OCI-LY1 (cell line): ENCODE data around the gene FBXW5.

Experiments used
- H2AFZ ChIP-seq: fragments of 200-600 bp; sonication (generic), shearing (Covaris generic); 2 replicates; pipeline ENCODE4 v1.6.0; 2014; ENCODE audit warnings: antibody characterized with exemption, mild to moderate bottlenecking, low read length
- H3F3A ChIP-seq: fragments of 200-600 bp; sonication (generic), shearing (Covaris generic); 2 replicates; pipeline ENCODE4 v1.6.0; 2014; ENCODE audit warnings: mild to moderate bottlenecking, antibody characterized with exemption, low read length, moderate library complexity; ENCODE audit not compliant: insufficient read depth
- H3K27ac ChIP-seq: fragments of 200-600 bp; sonication (generic); 2 replicates; pipeline ENCODE4 v1.5.1; 2014; ENCODE audit warnings: low read length, mixed run types, mild to moderate bottlenecking, low read depth; ENCODE audit not compliant: poor library complexity, severe bottlenecking
- H3K27me3 ChIP-seq: fragments of 200-600 bp; sonication (generic); 2 replicates; pipeline ENCODE4 v1.6.0; 2014; ENCODE audit warnings: antibody characterized with exemption, mild to moderate bottlenecking, low read length, moderate library complexity; ENCODE audit not compliant: insufficient read depth
- H3K36me3 ChIP-seq: fragments of 200-600 bp; sonication (generic); 2 replicates; pipeline ENCODE4 v1.6.1; 2014; ENCODE audit warnings: mild to moderate bottlenecking, antibody characterized with exemption, low read length, moderate library complexity, mixed read lengths; ENCODE audit not compliant: insufficient read depth
- H3K4me1 ChIP-seq: fragments of 200-600 bp; sonication (generic); 2 replicates; pipeline ENCODE4 v1.5.1; 2014; ENCODE audit warnings: mild to moderate bottlenecking, low read length, moderate library complexity; ENCODE audit not compliant: insufficient read depth, severe bottlenecking
- H3K4me2 ChIP-seq: fragments of 200-600 bp; sonication (generic), shearing (Covaris generic); 2 replicates; pipeline ENCODE4 v1.6.1; 2014; ENCODE audit warnings: low read length
- H3K4me3 ChIP-seq: fragments of 200-600 bp; sonication (generic); 2 replicates; pipeline ENCODE4 v1.5.1; 2014; ENCODE audit warnings: low read length, low read depth, mild to moderate bottlenecking, mixed read lengths; ENCODE audit not compliant: poor library complexity, severe bottlenecking
- H3K79me2 ChIP-seq: fragments of 200-600 bp; shearing (Covaris generic); 2 replicates; pipeline ENCODE4 v1.6.1; 2016; ENCODE audit warnings: mixed run types, low read length, mixed read lengths; ENCODE audit not compliant: insufficient read depth
- H3K9ac ChIP-seq: fragments of 200-600 bp; sonication (generic), shearing (Covaris generic); 2 replicates; pipeline ENCODE4 v1.6.1; 2014; ENCODE audit warnings: mild to moderate bottlenecking, low read length, mixed read lengths
- H3K9me2 ChIP-seq: fragments of 200-600 bp; sonication (generic), shearing (Covaris generic); 2 replicates; pipeline ENCODE4 v1.6.1; 2014; ENCODE audit warnings: low read depth, mild to moderate bottlenecking, low read length, mixed read lengths
- H3K9me3 ChIP-seq: fragments of 200-600 bp; shearing (Covaris generic); 2 replicates; pipeline ENCODE4 v1.6.1; 2014; ENCODE audit warnings: low read length, mixed read lengths
- H4K20me1 ChIP-seq: fragments of 200-600 bp; sonication (generic), shearing (Covaris generic); 2 replicates; pipeline ENCODE4 v1.6.0; 2016; ENCODE audit warnings: mild to moderate bottlenecking, low read length; ENCODE audit not compliant: insufficient read depth
- CTCF ChIP-seq: fragments of 200-600 bp; sonication (generic), shearing (Covaris generic); IDR thresholded peaks from 2 replicates; pipeline ENCODE4 v1.5.1; 2017; ENCODE audit warnings: mild to moderate bottlenecking, antibody characterized with exemption, low read length, moderate library complexity, mixed read lengths
- EZH2 ChIP-seq: fragments of 200-600 bp; sonication (generic), shearing (Covaris generic); IDR thresholded peaks from 2 replicates; pipeline ENCODE4 v1.8.0; 2017; ENCODE audit warnings: borderline replicate concordance, mixed run types, mild to moderate bottlenecking, antibody characterized with exemption, low read length, moderate library complexity, mixed read lengths

FBXW5 gene

DNA sequence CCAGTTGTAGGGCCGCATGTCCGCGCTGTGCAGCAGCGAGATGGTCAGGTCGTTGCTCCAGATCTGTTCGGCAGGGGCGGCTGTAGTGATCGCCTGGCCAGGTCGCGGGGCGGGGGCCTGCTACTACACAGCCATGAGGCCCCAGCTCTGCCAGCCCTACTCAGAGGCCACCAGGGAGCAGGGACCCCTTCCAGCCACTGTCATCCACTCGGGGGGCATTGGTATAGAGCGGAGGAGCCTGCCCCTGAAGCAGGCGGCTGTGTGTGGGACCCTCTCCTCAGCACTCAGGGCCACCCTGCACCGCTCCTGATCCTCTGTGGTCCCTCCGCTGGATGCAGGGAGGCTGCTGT is 1.7 kb downstream of the FBXW5 start:
- Histone ChIP-seq H3K9ac (no peak overlapping the region; the same call in 1 of the 2 replicates), H3K4me3 (peak overlapping the region; percentile 91), H2AFZ (no peak overlapping the region), H3K4me2 (peak overlapping the region; percentile 80), H3K27me3 (no peaks in the 10 kb centered on the region; the same call in 1 of the 2 replicates), H3K79me2 (no peaks in the 10 kb centered on the region), H3K9me3 (no peaks in the 10 kb centered on the region), H3K4me1 (peaks cover 14% of the 10 kb centered on the region), H3K27ac (no peak overlapping the region), H3K9me2 (no peaks in the 10 kb centered on the region), H4K20me1 (no peaks in the 10 kb centered on the region), H3K36me3 (peaks cover 40% of the 10 kb centered on the region), H3F3A (0 out of 2 replicates have a peak, but pooled peaks cover 3% of the 10 kb centered on the region)
- TF ChIP-seq EZH2 (no peak), CTCF (no peak)

DNA sequence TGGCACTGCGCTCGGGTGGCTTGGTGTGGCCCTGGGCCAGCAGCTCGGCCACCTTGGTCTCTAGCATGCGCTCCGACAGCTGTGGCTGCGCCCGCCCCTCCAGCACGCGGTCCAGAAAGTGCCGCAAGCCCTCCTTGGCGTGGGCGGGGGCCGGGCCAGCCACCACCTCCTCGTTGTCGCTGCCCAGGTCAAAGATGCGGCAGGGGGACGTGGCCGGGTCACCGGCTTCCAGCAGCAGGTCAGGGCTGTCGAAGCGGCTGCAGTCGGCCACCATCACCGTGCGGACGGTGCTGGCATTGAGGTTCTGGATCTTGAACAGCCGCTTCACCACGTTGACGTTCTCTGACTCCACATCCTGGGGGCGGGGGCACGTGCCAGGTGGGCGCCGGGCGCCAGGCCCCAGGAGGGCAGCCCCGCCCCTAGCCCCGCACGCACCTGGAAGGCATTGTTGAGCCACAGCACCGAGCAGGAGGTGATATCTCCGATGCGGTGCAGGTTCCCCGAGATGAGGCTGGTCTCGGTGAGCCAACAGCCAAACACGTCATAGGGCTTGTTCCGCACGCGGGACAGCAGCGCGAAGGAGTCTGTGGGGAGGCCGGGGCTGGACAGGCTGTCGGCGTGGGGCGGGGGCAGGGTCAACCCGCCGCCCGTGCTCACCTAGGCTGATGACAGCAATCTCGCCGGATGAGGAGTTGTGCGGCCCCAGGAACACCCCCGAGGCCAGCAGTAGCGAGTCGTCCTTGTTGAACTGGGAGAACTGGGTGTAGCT is 2.2 kb downstream of the FBXW5 start:
- Histone ChIP-seq H4K20me1 (no peaks in the 10 kb centered on the region), H3K27me3 (no peaks in the 10 kb centered on the region), H3K9me2 (no peaks in the 10 kb centered on the region), H3K4me2 (no peak overlapping the region), H3K9me3 (no peaks in the 10 kb centered on the region), H3K36me3 (peaks cover 40% of the 10 kb centered on the region), H3K79me2 (no peaks in the 10 kb centered on the region), H3K4me1 (peaks cover 14% of the 10 kb centered on the region), H3F3A (0 out of 2 replicates have a peak, but pooled peaks cover 3% of the 10 kb centered on the region), H3K27ac (no peak overlapping the region), H3K9ac (no peak overlapping the region), H3K4me3 (no peak overlapping the region), H2AFZ (no peak overlapping the region)
- TF ChIP-seq CTCF = no peak
- no peak for TF ChIP-seq EZH2

DNA sequence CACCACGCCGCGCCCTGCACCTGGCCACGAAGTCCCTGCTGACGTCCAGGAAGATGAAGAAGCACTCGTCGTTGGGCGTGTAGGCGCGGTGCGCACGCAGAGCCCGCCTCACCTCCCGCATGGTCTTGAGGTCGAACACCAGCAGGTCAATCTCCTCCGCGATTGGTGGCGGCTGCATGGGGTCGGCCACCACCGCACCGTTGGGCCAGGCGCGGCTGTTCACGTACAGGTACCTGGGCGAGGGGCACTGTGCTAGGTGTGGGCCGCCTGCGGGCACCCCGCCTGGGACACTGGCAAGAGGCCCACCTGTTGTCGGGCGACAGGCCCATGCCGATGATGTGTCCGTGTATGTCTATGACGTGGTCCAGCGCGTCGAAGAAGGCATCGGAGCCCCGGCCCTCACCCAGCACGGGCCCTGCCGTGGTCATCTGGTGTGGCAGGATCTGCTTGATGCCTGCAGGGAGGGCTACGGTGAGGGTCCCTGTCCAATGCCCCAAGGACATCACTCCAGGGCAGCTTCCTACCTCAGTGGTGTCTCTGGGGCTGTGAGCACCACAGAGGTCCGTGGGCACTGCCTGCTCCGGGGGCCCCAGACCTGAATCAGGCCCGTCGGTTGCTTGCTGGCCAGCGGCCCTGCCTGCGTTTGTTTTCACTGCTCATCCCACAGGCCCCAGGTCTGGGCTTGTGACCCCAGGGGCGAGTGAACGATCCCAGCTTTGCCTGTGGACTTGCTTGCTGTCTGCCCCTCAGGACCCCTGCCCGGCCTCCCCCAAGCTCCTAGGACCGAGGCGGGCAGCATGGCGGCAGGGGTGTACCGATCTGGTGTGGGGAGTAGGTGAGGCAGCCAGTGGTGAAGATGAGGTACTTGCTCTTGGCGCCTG is 3.1 kb downstream of the FBXW5 start:
- TF ChIP-seq EZH2 = no peak
- TF ChIP-seq CTCF = no peak
- H3K9ac ChIP-seq = no peak overlapping the region
- 0 out of 2 replicates have a peak, but pooled peaks cover 3% of the 10 kb centered on the region for H3F3A ChIP-seq
- no peak overlapping the region for H3K27ac ChIP-seq
- no peaks in the 10 kb centered on the region for H3K79me2 ChIP-seq
- no peak overlapping the region for H2AFZ ChIP-seq
- no peaks in the 10 kb centered on the region for H4K20me1 ChIP-seq
- H3K4me1 ChIP-seq = peaks cover 14% of the 10 kb centered on the region
- peaks cover 40% of the 10 kb centered on the region for H3K36me3 ChIP-seq
- no peak overlapping the region for H3K4me2 ChIP-seq
- H3K27me3 ChIP-seq = no peaks in the 10 kb centered on the region
- no peaks in the 10 kb centered on the region for H3K9me3 ChIP-seq
- no peak overlapping the region for H3K4me3 ChIP-seq
- H3K9me2 ChIP-seq = no peaks in the 10 kb centered on the region
